ENCODE data around the gene GORAB. TPM values are rescaled to one million over a fixed set of nuclear protein-coding genes. Genes with fewer than 3 reads are reported as not detected.

The GORAB gene
- total and polyA plus RNA-seq, 9 of the 15 experiments (the other 6 are each of a cell fraction or from before 2014, with no cell fraction given): 4.4 to 12.9 (median 8.9) TPM

DNA sequence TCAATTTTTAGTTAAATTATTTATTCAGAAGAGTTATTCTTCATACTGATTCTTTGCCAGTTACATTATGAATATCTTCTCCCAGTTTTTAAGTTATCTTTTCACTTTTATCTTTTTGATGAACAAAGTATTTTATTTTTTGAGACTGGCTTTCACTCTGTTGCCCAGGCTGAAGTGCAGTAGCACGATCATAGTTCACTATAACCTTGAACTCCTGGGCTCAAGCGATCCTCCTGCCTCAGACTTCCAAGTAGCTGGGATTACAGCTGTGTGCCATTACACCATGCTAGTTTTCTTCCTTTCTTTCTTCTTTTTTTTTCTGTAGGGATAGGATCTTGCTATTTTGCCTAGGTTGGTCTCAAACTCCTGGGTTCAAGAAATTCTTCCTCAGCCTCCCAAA is 3.5 kb downstream of the GORAB start:
- Histone ChIP-seq H3K4me2 (ENCODE audit: insufficient read depth, low read length) (no peak overlapping the region), H2AFZ (ENCODE audit: low read depth, low read length) (no peak overlapping the region), H3K79me2 (ENCODE audit: control insufficient read depth, insufficient read depth, low read length) (peaks cover 26% of the 10 kb centered on the region), H3K9ac (ENCODE audit: insufficient read depth in 1 of 2, low read depth in 2 of 2, low read length in 2 of 2) (no peak overlapping the region), H3K36me3 (ENCODE audit: control insufficient read depth, insufficient read depth, low read length) (peaks cover 23% of the 10 kb centered on the region; the same call in 1 of the 3 replicates), H4K20me1 (replicated peaks; ENCODE audit: control insufficient read depth, insufficient read depth, low read length) (no peaks in the 10 kb centered on the region), H3K27ac (ENCODE audit: extremely low read depth, low read depth, low read length) (no peak overlapping the region), H3K9me3 (replicated peaks; ENCODE audit: control insufficient read depth, insufficient read depth, low read depth, low read length) (no peaks in the 10 kb centered on the region), H3K4me3 (no peak overlapping the region), H3K4me1 (replicated peaks in 1 of 2; ENCODE audit: control insufficient read depth in 2 of 2, insufficient read depth in 2 of 2, low read length in 2 of 2) (peaks cover 0 to 9% of the 10 kb centered on the region in 2 experiments; a peak in 2 of 5 replicates), H3K9me1 (ENCODE audit: control insufficient read depth, insufficient read depth, low read length) (no peaks in the 10 kb centered on the region), H3K27me3 (ENCODE audit: control insufficient read depth in 2 of 2, insufficient read depth in 2 of 2, low read length in 2 of 2) (no peaks in the 10 kb centered on the region)
- TF ChIP-seq, protein P1, sequence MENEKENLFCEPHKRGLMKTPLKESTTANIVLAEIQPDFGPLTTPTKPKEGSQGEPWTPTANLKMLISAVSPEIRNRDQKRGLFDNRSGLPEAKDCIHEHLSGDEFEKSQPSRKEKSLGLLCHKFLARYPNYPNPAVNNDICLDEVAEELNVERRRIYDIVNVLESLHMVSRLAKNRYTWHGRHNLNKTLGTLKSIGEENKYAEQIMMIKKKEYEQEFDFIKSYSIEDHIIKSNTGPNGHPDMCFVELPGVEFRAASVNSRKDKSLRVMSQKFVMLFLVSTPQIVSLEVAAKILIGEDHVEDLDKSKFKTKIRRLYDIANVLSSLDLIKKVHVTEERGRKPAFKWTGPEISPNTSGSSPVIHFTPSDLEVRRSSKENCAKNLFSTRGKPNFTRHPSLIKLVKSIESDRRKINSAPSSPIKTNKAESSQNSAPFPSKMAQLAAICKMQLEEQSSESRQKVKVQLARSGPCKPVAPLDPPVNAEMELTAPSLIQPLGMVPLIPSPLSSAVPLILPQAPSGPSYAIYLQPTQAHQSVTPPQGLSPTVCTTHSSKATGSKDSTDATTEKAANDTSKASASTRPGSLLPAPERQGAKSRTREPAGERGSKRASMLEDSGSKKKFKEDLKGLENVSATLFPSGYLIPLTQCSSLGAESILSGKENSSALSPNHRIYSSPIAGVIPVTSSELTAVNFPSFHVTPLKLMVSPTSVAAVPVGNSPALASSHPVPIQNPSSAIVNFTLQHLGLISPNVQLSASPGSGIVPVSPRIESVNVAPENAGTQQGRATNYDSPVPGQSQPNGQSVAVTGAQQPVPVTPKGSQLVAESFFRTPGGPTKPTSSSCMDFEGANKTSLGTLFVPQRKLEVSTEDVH (IDR thresholded peaks at IDR 0.05; ENCODE audit: low read depth, partially characterized antibody): no peak
- TF ChIP-seq KHSRP (IDR thresholded peaks at IDR 0.05): no peak
- no peak for TF ChIP-seq EP400 (IDR thresholded peaks at IDR 0.05)
- TF ChIP-seq POLR2H (tag; IDR thresholded peaks at IDR 0.05; ENCODE audit: low read depth): no peak
- TF ChIP-seq NRF1 (conservative IDR thresholded peaks at IDR 0.05 in 1 of 2, IDR thresholded peaks at IDR 0.05 in 1 of 2): no peak
- TF ChIP-seq, protein P2, sequence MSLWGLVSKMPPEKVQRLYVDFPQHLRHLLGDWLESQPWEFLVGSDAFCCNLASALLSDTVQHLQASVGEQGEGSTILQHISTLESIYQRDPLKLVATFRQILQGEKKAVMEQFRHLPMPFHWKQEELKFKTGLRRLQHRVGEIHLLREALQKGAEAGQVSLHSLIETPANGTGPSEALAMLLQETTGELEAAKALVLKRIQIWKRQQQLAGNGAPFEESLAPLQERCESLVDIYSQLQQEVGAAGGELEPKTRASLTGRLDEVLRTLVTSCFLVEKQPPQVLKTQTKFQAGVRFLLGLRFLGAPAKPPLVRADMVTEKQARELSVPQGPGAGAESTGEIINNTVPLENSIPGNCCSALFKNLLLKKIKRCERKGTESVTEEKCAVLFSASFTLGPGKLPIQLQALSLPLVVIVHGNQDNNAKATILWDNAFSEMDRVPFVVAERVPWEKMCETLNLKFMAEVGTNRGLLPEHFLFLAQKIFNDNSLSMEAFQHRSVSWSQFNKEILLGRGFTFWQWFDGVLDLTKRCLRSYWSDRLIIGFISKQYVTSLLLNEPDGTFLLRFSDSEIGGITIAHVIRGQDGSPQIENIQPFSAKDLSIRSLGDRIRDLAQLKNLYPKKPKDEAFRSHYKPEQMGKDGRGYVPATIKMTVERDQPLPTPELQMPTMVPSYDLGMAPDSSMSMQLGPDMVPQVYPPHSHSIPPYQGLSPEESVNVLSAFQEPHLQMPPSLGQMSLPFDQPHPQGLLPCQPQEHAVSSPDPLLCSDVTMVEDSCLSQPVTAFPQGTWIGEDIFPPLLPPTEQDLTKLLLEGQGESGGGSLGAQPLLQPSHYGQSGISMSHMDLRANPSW (CRISPR knock-in tag; IDR thresholded peaks at IDR 0.05): no peak
- TF ChIP-seq FUS (optimal IDR thresholded peaks at IDR 0.05; ENCODE audit: low read depth, low read length): no peak
- TF ChIP-seq, protein P3, sequence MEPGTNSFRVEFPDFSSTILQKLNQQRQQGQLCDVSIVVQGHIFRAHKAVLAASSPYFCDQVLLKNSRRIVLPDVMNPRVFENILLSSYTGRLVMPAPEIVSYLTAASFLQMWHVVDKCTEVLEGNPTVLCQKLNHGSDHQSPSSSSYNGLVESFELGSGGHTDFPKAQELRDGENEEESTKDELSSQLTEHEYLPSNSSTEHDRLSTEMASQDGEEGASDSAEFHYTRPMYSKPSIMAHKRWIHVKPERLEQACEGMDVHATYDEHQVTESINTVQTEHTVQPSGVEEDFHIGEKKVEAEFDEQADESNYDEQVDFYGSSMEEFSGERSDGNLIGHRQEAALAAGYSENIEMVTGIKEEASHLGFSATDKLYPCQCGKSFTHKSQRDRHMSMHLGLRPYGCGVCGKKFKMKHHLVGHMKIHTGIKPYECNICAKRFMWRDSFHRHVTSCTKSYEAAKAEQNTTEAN (CRISPR knock-in tag; IDR thresholded peaks at IDR 0.05): no peak
- TF ChIP-seq FOXK2 (conservative IDR thresholded peaks at IDR 0.05 in 1 of 2, IDR thresholded peaks at IDR 0.05 in 1 of 2; ENCODE audit: low read depth in 2 of 2): no peak
- no peak for TF ChIP-seq ZNF436 (CRISPR knock-in tag; IDR thresholded peaks at IDR 0.05)
- TF ChIP-seq ZNF695 (CRISPR knock-in tag; IDR thresholded peaks at IDR 0.05): no peak
- TF ChIP-seq SRSF1 (IDR thresholded peaks at IDR 0.05; ENCODE audit: low read depth, low read length): no peak
- CTCF ChIA-PET (ENCODE audit: low intra/inter-chr PET ratio): no interaction called here
- intact Hi-C loops (cut with micrococcal nuclease): loop anchor here (10.0 kb wide), 1 partner anchor 859 kb away; no protein-coding TSS in a partner anchor
- POLR2A ChIA-PET: no interaction called here
- 95% methylated on average over 2 of the region's 2 CpGs for WGBS (ENCODE audit: insufficient coverage, low coverage, missing lambda C conversion rate)
- no TSS peak for BruUV-seq (replicated peaks)
- in situ Hi-C loops (cut with MboI): loop anchor here (25.0 kb wide), 1 partner anchor 1077 kb away; the partner anchor contains the start of gene MYOCOS
- FAIRE-seq (no peak), DNase-seq (ENCODE audit: extremely low read depth in 1 of 4, low spot score in 3 of 4) (no peak), ATAC-seq (no peak)

Data from K562 (cell line).